K562 (cell line): ENCODE results near the gene URM1. TPM values are rescaled to one million over a fixed set of nuclear protein-coding genes. Genes with fewer than 3 reads are reported as not detected.

ENCODE experiments used
- ATAC-seq: fragments of 200-7000 bp; cut with Tn5 transposase; 3 replicates; pipeline ENCODE4 v1.9.1; 2020; ENCODE audit warnings: moderate library complexity
- BruUV-seq: library from RNA; stranded (reverse); fragments of 400-500 nt; replicated peaks from 2 replicates; lab custom pipeline; 2021; lab: Mats Ljungman, UMichigan
- CTCF ChIA-PET: fragments of 300-600 bp; formaldehyde crosslinking; extraction: SDS; loops from one replicate; lab custom pipeline; 2021; ENCODE audit warnings: low intra/inter-chr PET ratio; lab: Yijun Ruan, JAX
- POLR2A ChIA-PET: fragments of 300-600, 350-650 bp; sonication (Branson Sonifier 250); formaldehyde crosslinking; extraction: SDS; loops from one replicate; lab custom pipeline; 2021; ENCODE audit warnings: antibody characterized with exemption, inconsistent platforms; lab: Yijun Ruan, JAX
- DNase-seq, 4 experiments: peaks; one replicate each; pipeline versions ENCODE4 v3.0.0 to v3.0.0-alpha.2; 2011 to 2018; ENCODE audit warnings: low spot score in 3 of 4, mixed read lengths in 3 of 4; ENCODE audit errors: extremely low read depth in 1 of 4
- FAIRE-seq: peaks from 2 replicates; lab custom pipeline; 2011; peaks lifted over from hg19 to GRCh38; lab: Jason Lieb, UNC
- H2AFZ ChIP-seq: 2 replicates; pipeline ENCODE4 v1.6.0; 2011; ENCODE audit warnings: low read depth, low read length, control low read depth, inconsistent platforms
- H3K27ac ChIP-seq: fragments of 200-600 bp; 3 replicates; pipeline ENCODE4 v1.8.0; 2011; ENCODE audit warnings: low read depth, mild to moderate bottlenecking, control low read depth, inconsistent platforms, low read length, moderate library complexity, mixed read lengths; ENCODE audit errors: extremely low read depth
- H3K27me3 ChIP-seq, 2 experiments: fragments of 300-600 bp in 1 of 2; 2 replicates in 1 of 2; 3 replicates in 1 of 2; pipeline versions ENCODE4 v1.6.0 to v1.8.0; 2011; ENCODE audit warnings: inconsistent platforms in 2 of 2, low read length in 2 of 2, mild to moderate bottlenecking in 1 of 2, mixed read lengths in 1 of 2, moderate library complexity in 1 of 2; ENCODE audit not compliant: control insufficient read depth in 2 of 2, insufficient read depth in 2 of 2
- H3K36me3 ChIP-seq: fragments of 300-600 bp; 3 replicates; pipeline ENCODE4 v1.8.0; 2011; ENCODE audit warnings: mild to moderate bottlenecking, low read length, inconsistent platforms; ENCODE audit not compliant: control insufficient read depth, insufficient read depth
- H3K4me1 ChIP-seq, 2 experiments: fragments of 200-600 bp in 1 of 2; replicated peaks in 1 of 2; 2 replicates in 1 of 2; 3 replicates in 1 of 2; pipeline versions ENCODE4 v1.5.1 to v1.8.0; 2011; ENCODE audit warnings: inconsistent platforms in 2 of 2, low read length in 2 of 2, mild to moderate bottlenecking in 1 of 2, mixed read lengths in 1 of 2, moderate library complexity in 1 of 2; ENCODE audit not compliant: control insufficient read depth in 2 of 2, insufficient read depth in 2 of 2
- H3K4me2 ChIP-seq: 2 replicates; pipeline ENCODE4 v1.6.1; 2011; ENCODE audit warnings: low read length, control low read depth, inconsistent platforms, mixed read lengths; ENCODE audit not compliant: insufficient read depth
- H3K4me3 ChIP-seq: fragments of 200-600 bp; sonication (generic), shearing (Covaris generic); 2 replicates; pipeline ENCODE4 v1.5.1; 2016; ENCODE audit warnings: control low read depth, inconsistent platforms
- H3K79me2 ChIP-seq: fragments of 200-600 bp; 3 replicates; pipeline ENCODE4 v1.8.0; 2011; ENCODE audit warnings: low read length, inconsistent platforms; ENCODE audit not compliant: control insufficient read depth, insufficient read depth
- H3K9ac ChIP-seq, 2 experiments: 2 replicates each; pipeline versions ENCODE4 v1.6.0 to v1.6.1; 2011; ENCODE audit warnings: low read depth in 2 of 2, low read length in 2 of 2, control low read depth in 1 of 2, inconsistent platforms in 1 of 2, mild to moderate bottlenecking in 1 of 2, mixed read lengths in 1 of 2; ENCODE audit not compliant: insufficient read depth in 1 of 2
- H3K9me1 ChIP-seq: one replicate; pipeline ENCODE4 v1.6.0; 2011; ENCODE audit warnings: inconsistent platforms, mild to moderate bottlenecking, low read length, moderate library complexity; ENCODE audit not compliant: control insufficient read depth, insufficient read depth
- H3K9me3 ChIP-seq: replicated peaks from 2 replicates; pipeline ENCODE4 v1.5.1; 2011; ENCODE audit warnings: low read depth, low read length, inconsistent platforms; ENCODE audit not compliant: control insufficient read depth, insufficient read depth
- H4K20me1 ChIP-seq: replicated peaks from 2 replicates; pipeline ENCODE4 v1.6.1; 2011; ENCODE audit warnings: low read length, inconsistent platforms, mixed read lengths; ENCODE audit not compliant: control insufficient read depth, insufficient read depth
- JUND ChIP-seq, 2 experiments: IDR thresholded peaks; 2 replicates in 1 of 2; 3 replicates in 1 of 2; pipeline ENCODE4 v1.6.1; 2011; ENCODE audit warnings: borderline replicate concordance in 2 of 2, low read depth in 2 of 2, low read length in 2 of 2, improper control_type of control experiment in 1 of 2, missing biosample characterization in 1 of 2, missing genetic modification characterization in 1 of 2, missing genetic modification reagents in 1 of 2
- LARP7 ChIP-seq: fragments of 450-650 bp; IDR thresholded peaks from 2 replicates; pipeline ENCODE4 v1.6.1; 2016
- MEF2D ChIP-seq: conservative IDR thresholded peaks from 2 replicates; pipeline ENCODE4 v1.6.1; 2016; ENCODE audit warnings: low read depth, missing genetic modification characterization, missing compliant biosample characterization
- NR1H2 ChIP-seq: sonication (generic); formaldehyde crosslinking; IDR thresholded peaks from 2 replicates; pipeline ENCODE4 v1.4.0; 2020; ENCODE audit warnings: mild to moderate bottlenecking, missing genetic modification reagents
- POLR2A ChIP-seq: fragments of 450-650 bp; conservative IDR thresholded peaks from 2 replicates; pipeline ENCODE4 v1.6.1; 2016
- ZNF134 ChIP-seq: fragments of 250-450 bp; sonication (Bioruptor Pico); conservative IDR thresholded peaks from 2 replicates; pipeline ENCODE4 v1.4.0; 2020
- ZNF24 ChIP-seq: fragments of 450-650 bp; IDR thresholded peaks from 2 replicates; pipeline ENCODE4 v1.6.1; 2016
- ZNF280A ChIP-seq: fragments of 450-650 bp; IDR thresholded peaks from 2 replicates; pipeline ENCODE4 v1.6.1; 2018; ENCODE audit warnings: mild to moderate bottlenecking, low read depth; ENCODE audit not compliant: partially characterized antibody
- ZNF740 ChIP-seq, 3 experiments: fragments of 200-800 bp in 1 of 3; sonication (Bioruptor generic) in 1 of 3; sonication (generic) in 1 of 3; formaldehyde crosslinking in 1 of 3; IDR thresholded peaks; 2 replicates each; pipeline versions ENCODE4 v1.6.1 to v1.8.0; 2016 to 2022; ENCODE audit warnings: mild to moderate bottlenecking in 2 of 3, missing compliant biosample characterization in 2 of 3, missing genetic modification characterization in 2 of 3, missing genetic modification reagents in 1 of 3
- WGBS: fragments of 100-300 bp; shearing (Covaris generic); methylation state at CpG from one replicate; pipeline ENCODE4 v1.1.6; 2016; ENCODE audit warnings: low coverage, mixed read lengths; ENCODE audit not compliant: insufficient coverage; ENCODE audit errors: missing lambda C conversion rate; 5-methylcytosine and 5-hydroxymethylcytosine counted together
- in situ Hi-C: fragments of 300-500 bp; cut with MboI; formaldehyde crosslinking; loops from 4 replicates; pipeline ENCODE4 v1.15.0; 2018; ENCODE audit warnings: inconsistent platforms, mixed read lengths
- intact Hi-C: fragments of 100-400 bp; cut with micrococcal nuclease; formaldehyde crosslinking; loops from 2 replicates; pipeline ENCODE4 v1.14.2; 2022
- polyA plus RNA-seq, 8 experiments: library from polyadenylated mRNA; depleted of rRNA in 4 of 8; stranded (reverse) in 5 of 8; unstranded in 3 of 8; fragments of >200 nt; fragmentation: Nextera tagmentation in 2 of 8; fragmentation: Illumina TruSeq in 1 of 8; extraction: Ambion mirVana in 2 of 8; extraction: Trizol in 1 of 8; gene quantifications; 2 replicates each; pipeline versions ENCODE4 v1.2.1 to v1.2.3, GENCODE V29; 2011 to 2014; ENCODE audit warnings: inconsistent platforms in 1 of 8, missing spikeins in 1 of 8
- total RNA-seq, 7 experiments: library from RNA; depleted of rRNA in 6 of 7; stranded (reverse); fragments of >200 nt in 6 of 7; fragmentation: Illumina TruSeq in 2 of 7; extraction: Trizol in 2 of 7; gene quantifications; 2 replicates each; pipeline versions ENCODE4 v1.2.1 to v1.2.3, GENCODE V29; 2011 to 2021; ENCODE audit warnings: low replicate concordance in 1 of 7

URM1 gene
- total and polyA plus RNA-seq, 9 of the 15 experiments (the other 6 are each of a cell fraction or from before 2014, with no cell fraction given), result 10.1 to 88.9 (median 53.3) TPM

GRCh38 chr9:128390150-128390812, 19.1 kb downstream of the URM1 start:
- Histone ChIP-seq H2AFZ (no peak overlapping the region), H3K4me3 (no peak overlapping the region), H3K4me1 (peaks cover 0 to 14% of the 10 kb centered on the region in 2 experiments; a peak in 2 of 5 replicates), H3K27ac (no peak overlapping the region), H3K27me3 (no peaks in the 10 kb centered on the region; a peak in 1 of 5 replicates), H3K9me3 (no peaks in the 10 kb centered on the region), H3K9me1 (peaks cover 5% of the 10 kb centered on the region), H4K20me1 (no peaks in the 10 kb centered on the region), H3K9ac (no peak overlapping the region), H3K4me2 (no peak overlapping the region), H3K36me3 (peaks cover 63% of the 10 kb centered on the region; the same call in 2 of the 3 replicates), H3K79me2 (no peaks in the 10 kb centered on the region)
- 92% methylated on average over 5 of the region's 11 CpGs for WGBS
- no peak for ATAC-seq
- BruUV-seq, result TSS peak; percentile 40
- no peak for DNase-seq
- ChIA-PET POLR2A (interaction anchor here (0.5 to 1.5 kb wide), 4 partner anchors 13 to 150 kb away, joined by 3 read pairs; partner anchors contain the start of gene URM1), CTCF (no interaction called here)
- in situ Hi-C loops, result no loop called here
- FAIRE-seq, result no peak
- intact Hi-C loops, result no loop called here
- TF ChIP-seq ZNF740 (CRISPR knock-in tag; IDR thresholded peaks at IDR 0.05), result no peak
- TF ChIP-seq ZNF740 (tag; IDR thresholded peaks at IDR 0.05), result no peak
- no peak for TF ChIP-seq ZNF134 (CRISPR knock-in tag)
- no peak for TF ChIP-seq ZNF280A
- TF ChIP-seq ZNF24, result no peak
- TF ChIP-seq POLR2A, result no peak
- TF ChIP-seq LARP7, result no peak
- no peak for TF ChIP-seq JUND (IDR thresholded peaks at IDR 0.05; ENCODE audit: borderline replicate concordance, low read depth, low read length)
- TF ChIP-seq JUND (tag; IDR thresholded peaks at IDR 0.05; ENCODE audit: borderline replicate concordance, low read depth, low read length), result no peak
- TF ChIP-seq NR1H2, result no peak
- TF ChIP-seq MEF2D (tag), result no peak
